NCI-H2107 (cell line): ENCODE measurements around the gene ASB13.
"Not testable (repeated sequence)": the region's sequence is repeated elsewhere in the genome, so short reads cannot be mapped to it uniquely, and the experiment has no call there.

Experiments
- DNase-seq: peaks from one replicate; lab custom pipeline; 2025; lab: John Stamatoyannopoulos, UW

Gene ASB13

GRCh38 chr10:5604961-5605360 lies 61.4 kb downstream of the ASB13 start:
- no peak for DNase-seq

- no peak for DNase-seq
Measured at GRCh38 chr10:5604236-5604925, 62.0 kb downstream of the ASB13 start.

GRCh38 chr10:5603848-5604170 lies 62.6 kb downstream of the ASB13 start:
- no peak for DNase-seq

- DNase-seq, result no peak
Measured at GRCh38 chr10:5603091-5603847, 63.1 kb downstream of the ASB13 start.

GRCh38 chr10:5601826-5602495 lies 64.4 kb downstream of the ASB13 start:
- no peak for DNase-seq

- no peak for DNase-seq
Measured at GRCh38 chr10:5600908-5601307, 65.5 kb downstream of the ASB13 start.

- DNase-seq, result no peak
Measured at GRCh38 chr10:5599613-5600520, 66.5 kb downstream of the ASB13 start.

- DNase-seq, result no peak
Measured at GRCh38 chr10:5598085-5598690, 68.2 kb downstream of the ASB13 start.

GRCh38 chr10:5596611-5597341 lies 69.6 kb downstream of the ASB13 start:
- DNase-seq, result no peak

- DNase-seq, result no peak
Measured at GRCh38 chr10:5595994-5596471, 70.4 kb downstream of the ASB13 start.

GRCh38 chr10:5595591-5595990 lies 70.8 kb downstream of the ASB13 start:
- no peak for DNase-seq

GRCh38 chr10:5595095-5595494 lies 71.3 kb downstream of the ASB13 start:
- no peak for DNase-seq

- DNase-seq, result no peak
Measured at GRCh38 chr10:5594271-5595049, 71.9 kb downstream of the ASB13 start.

GRCh38 chr10:5593347-5593746 lies 73.0 kb downstream of the ASB13 start:
- not testable (repeated sequence) for DNase-seq

GRCh38 chr10:5592070-5592469 lies 74.3 kb downstream of the ASB13 start:
- DNase-seq, result no peak

- no peak for DNase-seq
Measured at GRCh38 chr10:5591336-5591824, 75.0 kb downstream of the ASB13 start.

GRCh38 chr10:5590816-5591215 lies 75.6 kb downstream of the ASB13 start:
- no peak for DNase-seq

GRCh38 chr10:5589661-5590511 lies 76.5 kb downstream of the ASB13 start:
- DNase-seq, result no peak
